ENCODE data around the gene TOGARAM2.

The TOGARAM2 gene

DNA sequence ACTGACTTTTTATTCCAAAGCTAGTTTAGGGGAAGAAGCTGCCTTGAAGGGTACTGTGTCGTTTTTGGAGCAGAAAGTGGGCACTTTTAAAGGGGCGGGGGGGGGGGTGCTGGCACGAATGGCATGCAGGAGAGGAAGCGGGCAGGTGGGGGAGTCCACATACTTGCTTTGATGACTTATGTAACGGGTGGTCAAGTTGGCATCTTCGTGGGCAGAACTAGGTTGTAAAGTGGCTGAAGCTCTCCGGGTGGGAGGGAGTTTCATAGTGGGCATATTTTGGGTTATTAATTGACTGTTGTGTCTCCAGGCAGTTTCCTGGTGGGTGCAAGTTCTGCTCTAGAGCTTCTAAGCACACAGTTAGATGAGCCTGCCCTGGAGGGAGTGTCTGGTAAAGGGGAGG lies 73.3 kb downstream of the TOGARAM2 start (continued):
- no peak for TF ChIP-seq ZBTB11 (tag by site-specific recombination; conservative IDR thresholded peaks at IDR 0.05; ENCODE audit: low read depth)
- no peak for TF ChIP-seq ZNF169 (tag by site-specific recombination; IDR thresholded peaks at IDR 0.05)

GRCh38 chr2:29055601-29056000 lies 74.5 kb downstream of the TOGARAM2 start:
- H3K4me3 ChIP-seq (ENCODE audit: low read depth, low read length), result no peak overlapping the region
- no peaks in the 10 kb centered on the region for H3K4me1 ChIP-seq (ENCODE audit: control insufficient read depth, insufficient read depth, low read length)
- H3K36me3 ChIP-seq (ENCODE audit: control insufficient read depth in 2 of 2, insufficient read depth in 1 of 2, low read length in 2 of 2), result no peaks in the 10 kb centered on the region
- CTCF ChIA-PET, result interaction anchor here (0.6 to 1.1 kb wide), 4 partner anchors 11 to 1060 kb away, joined by 3 to 4 read pairs (median 3); no protein-coding TSS in a partner anchor
- H3K27ac ChIP-seq (ENCODE audit: extremely low read depth, low read depth, low read length), result no peak overlapping the region
- no peaks in the 10 kb centered on the region for H3K9me3 ChIP-seq (ENCODE audit: control insufficient read depth, insufficient read depth, low read depth, low read length)
- TF ChIP-seq ZNF23 (tag by site-specific recombination; IDR thresholded peaks at IDR 0.05; ENCODE audit: borderline replicate concordance) (no peak), ZNF398 (tag by site-specific recombination; IDR thresholded peaks at IDR 0.05) (no peak), EGR2 (tag by site-specific recombination; IDR thresholded peaks at IDR 0.05; ENCODE audit: low read depth) (no peak), ZNF561 (tag by site-specific recombination; IDR thresholded peaks at IDR 0.05; ENCODE audit: borderline replicate concordance) (no peak), ZNF239 (tag by site-specific recombination; IDR thresholded peaks at IDR 0.05) (no peak), HOXC10 (CRISPR knock-in tag; IDR thresholded peaks at IDR 0.05) (no peak), SP3 (tag by site-specific recombination; IDR thresholded peaks at IDR 0.05) (no peak), ZNF677 (tag by site-specific recombination; IDR thresholded peaks at IDR 0.05) (no peak), KLF17 (tag by site-specific recombination; IDR thresholded peaks at IDR 0.05) (no peak), ZXDB (tag by site-specific recombination; IDR thresholded peaks at IDR 0.05) (no peak), ZBTB17 (tag by site-specific recombination; IDR thresholded peaks at IDR 0.05) (no peak), ZSCAN23 (tag by site-specific recombination; IDR thresholded peaks at IDR 0.05) (no peak), SP2 (tag by site-specific recombination; IDR thresholded peaks at IDR 0.05) (no peak), ZNF596 (tag by site-specific recombination; IDR thresholded peaks at IDR 0.05) (no peak), ZFP41 (tag by site-specific recombination; IDR thresholded peaks at IDR 0.05; ENCODE audit: borderline replicate concordance) (no peak), ZBTB21 (tag by site-specific recombination; IDR thresholded peaks at IDR 0.05) (no peak)
- TF ChIP-seq, protein P1, sequence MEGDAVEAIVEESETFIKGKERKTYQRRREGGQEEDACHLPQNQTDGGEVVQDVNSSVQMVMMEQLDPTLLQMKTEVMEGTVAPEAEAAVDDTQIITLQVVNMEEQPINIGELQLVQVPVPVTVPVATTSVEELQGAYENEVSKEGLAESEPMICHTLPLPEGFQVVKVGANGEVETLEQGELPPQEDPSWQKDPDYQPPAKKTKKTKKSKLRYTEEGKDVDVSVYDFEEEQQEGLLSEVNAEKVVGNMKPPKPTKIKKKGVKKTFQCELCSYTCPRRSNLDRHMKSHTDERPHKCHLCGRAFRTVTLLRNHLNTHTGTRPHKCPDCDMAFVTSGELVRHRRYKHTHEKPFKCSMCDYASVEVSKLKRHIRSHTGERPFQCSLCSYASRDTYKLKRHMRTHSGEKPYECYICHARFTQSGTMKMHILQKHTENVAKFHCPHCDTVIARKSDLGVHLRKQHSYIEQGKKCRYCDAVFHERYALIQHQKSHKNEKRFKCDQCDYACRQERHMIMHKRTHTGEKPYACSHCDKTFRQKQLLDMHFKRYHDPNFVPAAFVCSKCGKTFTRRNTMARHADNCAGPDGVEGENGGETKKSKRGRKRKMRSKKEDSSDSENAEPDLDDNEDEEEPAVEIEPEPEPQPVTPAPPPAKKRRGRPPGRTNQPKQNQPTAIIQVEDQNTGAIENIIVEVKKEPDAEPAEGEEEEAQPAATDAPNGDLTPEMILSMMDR (tag by site-specific recombination; IDR thresholded peaks at IDR 0.05), result no peak
- POLR2A ChIA-PET, result no interaction called here
